ENCODE measurements around the gene DGAT2.

DNA sequence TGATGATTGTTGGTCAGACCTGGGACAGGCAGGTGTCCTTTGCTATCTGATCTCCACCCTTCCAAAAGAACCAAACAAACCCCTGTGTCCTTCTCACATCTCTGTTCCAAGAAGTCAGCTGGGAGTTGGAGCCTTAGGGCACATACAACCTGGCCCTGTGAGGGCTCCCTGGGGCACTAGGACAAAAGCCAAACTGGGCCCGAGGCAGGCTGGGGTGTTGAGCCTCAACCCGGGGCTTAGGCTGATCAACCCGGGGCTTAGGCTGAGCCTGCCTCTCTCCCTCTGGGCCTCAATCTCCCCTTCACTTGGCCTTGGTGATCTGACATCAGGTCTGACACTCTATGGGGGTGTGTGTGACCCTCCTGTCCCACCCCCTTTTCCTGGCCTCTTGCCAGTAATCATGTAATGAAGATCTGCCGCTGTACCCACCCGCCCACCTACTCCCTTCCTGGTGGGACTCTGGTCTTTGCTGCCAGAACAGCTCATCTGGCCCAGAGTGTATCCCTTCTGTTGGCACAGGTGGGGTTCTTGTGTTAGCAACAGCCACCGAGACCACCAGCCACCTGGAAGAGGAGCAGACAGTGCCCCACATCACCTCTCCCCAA, 23.7 kb downstream of the DGAT2 start:
- TF ChIP-seq CTCF (IDR thresholded peaks at IDR 0.05) (no peak), POLR2A (IDR thresholded peaks at IDR 0.05) (no peak)

All from suprapubic skin (tissue), 3 donors.